GM23248 (cell line): ENCODE results near the gene SHROOM3. TPM values are rescaled to one million over a fixed set of nuclear protein-coding genes. Genes with fewer than 3 reads are reported as not detected.

Experiments
- DNase-seq: peaks from one replicate; pipeline ENCODE4 v3.0.0-alpha.2; 2015
- H2AFZ ChIP-seq: fragments of 200-600 bp; sonication (generic); 2 replicates; pipeline ENCODE4 v1.6.1; 2016; ENCODE audit warnings: antibody characterized with exemption
- H3F3A ChIP-seq: fragments of 200-600 bp; sonication (generic); 2 replicates; pipeline ENCODE4 v1.6.1; 2016; ENCODE audit warnings: mild to moderate bottlenecking, antibody characterized with exemption, mixed run types; ENCODE audit not compliant: insufficient read depth
- H3K27ac ChIP-seq: fragments of 200-600 bp; sonication (generic); 2 replicates; pipeline ENCODE4 v1.5.1; 2016; ENCODE audit warnings: mild to moderate bottlenecking
- H3K27me3 ChIP-seq: fragments of 200-600 bp; sonication (generic); replicated peaks from 2 replicates; pipeline ENCODE4 v1.6.1; 2016; ENCODE audit warnings: mild to moderate bottlenecking; ENCODE audit not compliant: insufficient read depth
- H3K36me3 ChIP-seq: fragments of 200-600 bp; sonication (generic); 2 replicates; pipeline ENCODE4 v1.6.1; 2016; ENCODE audit warnings: low read depth, mild to moderate bottlenecking
- H3K4me1 ChIP-seq: fragments of 200-600 bp; sonication (generic); 2 replicates; pipeline ENCODE4 v1.6.1; 2016; ENCODE audit warnings: mild to moderate bottlenecking; ENCODE audit not compliant: insufficient read depth
- H3K4me2 ChIP-seq: fragments of 200-600 bp; sonication (generic); one replicate; pipeline ENCODE4 v1.6.1; 2016; ENCODE audit warnings: mild to moderate bottlenecking; ENCODE audit not compliant: unreplicated experiment
- H3K4me3 ChIP-seq: fragments of 200-600 bp; sonication (generic); 2 replicates; pipeline ENCODE4 v1.5.1; 2016; ENCODE audit warnings: mild to moderate bottlenecking
- H3K79me2 ChIP-seq: fragments of 200-600 bp; sonication (generic); 2 replicates; pipeline ENCODE4 v1.6.1; 2016; ENCODE audit warnings: mild to moderate bottlenecking; ENCODE audit not compliant: insufficient read depth
- H3K9ac ChIP-seq: fragments of 200-600 bp; sonication (generic); 2 replicates; pipeline ENCODE4 v1.6.1; 2016; ENCODE audit warnings: mild to moderate bottlenecking
- H3K9me2 ChIP-seq: fragments of 200-600 bp; sonication (generic); 2 replicates; pipeline ENCODE4 v1.6.1; 2016; ENCODE audit warnings: mixed run types, mild to moderate bottlenecking, moderate library complexity; ENCODE audit not compliant: insufficient read depth
- H3K9me3 ChIP-seq: fragments of 200-600 bp; sonication (generic); one replicate; pipeline ENCODE4 v1.6.1; 2017; ENCODE audit warnings: low read depth
- H4K20me1 ChIP-seq: fragments of 200-600 bp; sonication (generic); 2 replicates; pipeline ENCODE4 v1.6.0; 2016; ENCODE audit not compliant: insufficient read depth
- EZH2 ChIP-seq: fragments of 200-600 bp; sonication (generic); IDR thresholded peaks from 2 replicates; pipeline ENCODE4 v1.6.1; 2018; ENCODE audit warnings: antibody characterized with exemption, mild to moderate bottlenecking; ENCODE audit not compliant: insufficient read depth, poor library complexity, severe bottlenecking
- EZH2phosphoT487 ChIP-seq: fragments of 200-600 bp; sonication (generic); IDR thresholded peaks from 2 replicates; pipeline ENCODE4 v1.6.1; 2018; ENCODE audit warnings: antibody characterized with exemption, moderate library complexity, mild to moderate bottlenecking, low read depth; ENCODE audit not compliant: insufficient read depth
- WGBS, 2 experiments: methylation state at CpG; one replicate each; pipeline ENCODE4 v1.1.6; 2015 to 2017; ENCODE audit warnings: low lambda C conversion rate in 2 of 2, low coverage in 1 of 2; ENCODE audit errors: missing lambda C conversion rate in 2 of 2; 5-methylcytosine and 5-hydroxymethylcytosine counted together
- in situ Hi-C: fragments of 300-500 bp; cut with MboI; formaldehyde crosslinking; loops from 2 replicates; pipeline ENCODE4 v1.15.0; 2020
- polyA plus RNA-seq: library from polyadenylated mRNA; unstranded; fragments of >200 nt; fragmentation: Nextera tagmentation; extraction: Ambion mirVana; gene quantifications from 2 replicates; pipeline ENCODE4 v1.2.1, GENCODE V29; 2016
- total RNA-seq: library from RNA; depleted of rRNA; stranded (reverse); fragments of >200 nt; shearing (Covaris generic); gene quantifications from 2 replicates; pipeline ENCODE4 v1.2.3, GENCODE V29; 2014

SHROOM3 gene
- total and polyA plus RNA-seq, 2 experiments from 2014 or later: 9.7 to 44.6 TPM

GRCh38 chr4:76628251-76628650, 193.2 kb downstream of the SHROOM3 start:
- in situ Hi-C loops: no loop called here
- WGBS, 2 experiments: 91 to 96% methylated on average over 1 of the region's 1 CpG
- H3K27me3 ChIP-seq: no peaks in the 10 kb centered on the region

GRCh38 chr4:76630741-76631140, 195.7 kb downstream of the SHROOM3 start:
- no peaks in the 10 kb centered on the region; the same call in 1 of the 2 replicates for H3K9me2 ChIP-seq
- in situ Hi-C loops: no loop called here
- H3K9ac ChIP-seq: no peak overlapping the region
- H3K27ac ChIP-seq: 0 out of 2 replicates have a peak overlapping the region, but pooled peaks have one; percentile 0
- H3F3A ChIP-seq: peaks cover 28% of the 10 kb centered on the region
- H3K27me3 ChIP-seq: no peaks in the 10 kb centered on the region
- TF ChIP-seq EZH2 (no peak), EZH2phosphoT487 (no peak)
- H3K4me1 ChIP-seq: peaks cover 42% of the 10 kb centered on the region
- H3K4me2 ChIP-seq: no peak overlapping the region
- peak; percentile 52 for DNase-seq
- no peak overlapping the region for H2AFZ ChIP-seq
- H3K4me3 ChIP-seq: no peak overlapping the region
- 92 to 100% methylated on average over 1 of the region's 1 CpG for WGBS, 2 experiments
- H4K20me1 ChIP-seq: no peaks in the 10 kb centered on the region
- no peaks in the 10 kb centered on the region for H3K9me3 ChIP-seq
- H3K79me2 ChIP-seq: no peaks in the 10 kb centered on the region
- H3K36me3 ChIP-seq: no peaks in the 10 kb centered on the region

More at GRCh38 chr4:76628251-76628650, 193.2 kb downstream of the SHROOM3 start:
- TF ChIP-seq EZH2phosphoT487 (no peak), EZH2 (no peak)
- Histone ChIP-seq H2AFZ (no peak overlapping the region), H3K9ac (no peak overlapping the region), H3K4me2 (no peak overlapping the region), H3K4me1 (peaks cover 45% of the 10 kb centered on the region), H4K20me1 (no peaks in the 10 kb centered on the region), H3K36me3 (no peaks in the 10 kb centered on the region), H3K79me2 (no peaks in the 10 kb centered on the region), H3K27ac (no peak overlapping the region), H3K9me3 (no peaks in the 10 kb centered on the region), H3K4me3 (no peak overlapping the region), H3F3A (peaks cover 33% of the 10 kb centered on the region), H3K9me2 (no peaks in the 10 kb centered on the region; the same call in 1 of the 2 replicates)
- no peak for DNase-seq

GRCh38 chr4:76634220-76634619, 199.2 kb downstream of the SHROOM3 start:
- Histone ChIP-seq H3K9me3 (no peaks in the 10 kb centered on the region), H3K4me3 (peak overlapping the region; percentile 37; the same call in 1 of the 2 replicates), H3K36me3 (no peaks in the 10 kb centered on the region), H3K27me3 (no peaks in the 10 kb centered on the region), H3F3A (peaks cover 54% of the 10 kb centered on the region), H3K4me2 (peak overlapping the region; percentile 72), H3K9me2 (no peaks in the 10 kb centered on the region), H2AFZ (peak overlapping the region; percentile 6), H3K9ac (no peak overlapping the region), H4K20me1 (no peaks in the 10 kb centered on the region), H3K27ac (peak overlapping the region; percentile 53), H3K4me1 (peaks cover 67% of the 10 kb centered on the region), H3K79me2 (no peaks in the 10 kb centered on the region)
- WGBS, 2 experiments: 1% methylated on average over 3 of the region's 3 CpGs
- DNase-seq: peak; percentile 84
- no peak for TF ChIP-seq EZH2phosphoT487
- no peak for TF ChIP-seq EZH2
- in situ Hi-C loops: no loop called here

- Histone ChIP-seq H3K4me1 (peaks cover 65% of the 10 kb centered on the region), H2AFZ (peak overlapping the region; percentile 3)
- TF ChIP-seq EZH2phosphoT487: no peak
- TF ChIP-seq EZH2: no peak
Measured at GRCh38 chr4:76637712-76638361, 202.8 kb downstream of the SHROOM3 start.

More at GRCh38 chr4:76637712-76638361, 202.8 kb downstream of the SHROOM3 start:
- peak overlapping the region; percentile 58 for H3K27ac ChIP-seq
- 0 out of 2 replicates have a peak overlapping the region, but pooled peaks have one; percentile 13 for H3K9ac ChIP-seq
- WGBS, 2 experiments: 23 to 26% methylated on average over 5 of the region's 5 CpGs
- H3K4me3 ChIP-seq: no peak overlapping the region
- in situ Hi-C loops: no loop called here
- no peaks in the 10 kb centered on the region for H4K20me1 ChIP-seq
- H3K36me3 ChIP-seq: no peaks in the 10 kb centered on the region
- H3F3A ChIP-seq: peaks cover 55% of the 10 kb centered on the region
- peak overlapping the region; percentile 43 for H3K4me2 ChIP-seq
- no peaks in the 10 kb centered on the region for H3K27me3 ChIP-seq
- H3K9me2 ChIP-seq: no peaks in the 10 kb centered on the region
- H3K9me3 ChIP-seq: no peaks in the 10 kb centered on the region
- H3K79me2 ChIP-seq: no peaks in the 10 kb centered on the region
- DNase-seq: peak; percentile 73
